SH-SY5Y (cell line): Measurements from ENCODE around the gene AP1G2.

Experiments
- GATA2 ChIP-seq: IDR thresholded peaks from 2 replicates; pipeline ENCODE4 v1.6.1; 2011; ENCODE audit warnings: mild to moderate bottlenecking, low read depth, low read length
- GATA3 ChIP-seq: IDR thresholded peaks from 2 replicates; pipeline ENCODE4 v1.6.1; 2011; ENCODE audit warnings: low read depth, mild to moderate bottlenecking, low read length, moderate library complexity

DNA sequence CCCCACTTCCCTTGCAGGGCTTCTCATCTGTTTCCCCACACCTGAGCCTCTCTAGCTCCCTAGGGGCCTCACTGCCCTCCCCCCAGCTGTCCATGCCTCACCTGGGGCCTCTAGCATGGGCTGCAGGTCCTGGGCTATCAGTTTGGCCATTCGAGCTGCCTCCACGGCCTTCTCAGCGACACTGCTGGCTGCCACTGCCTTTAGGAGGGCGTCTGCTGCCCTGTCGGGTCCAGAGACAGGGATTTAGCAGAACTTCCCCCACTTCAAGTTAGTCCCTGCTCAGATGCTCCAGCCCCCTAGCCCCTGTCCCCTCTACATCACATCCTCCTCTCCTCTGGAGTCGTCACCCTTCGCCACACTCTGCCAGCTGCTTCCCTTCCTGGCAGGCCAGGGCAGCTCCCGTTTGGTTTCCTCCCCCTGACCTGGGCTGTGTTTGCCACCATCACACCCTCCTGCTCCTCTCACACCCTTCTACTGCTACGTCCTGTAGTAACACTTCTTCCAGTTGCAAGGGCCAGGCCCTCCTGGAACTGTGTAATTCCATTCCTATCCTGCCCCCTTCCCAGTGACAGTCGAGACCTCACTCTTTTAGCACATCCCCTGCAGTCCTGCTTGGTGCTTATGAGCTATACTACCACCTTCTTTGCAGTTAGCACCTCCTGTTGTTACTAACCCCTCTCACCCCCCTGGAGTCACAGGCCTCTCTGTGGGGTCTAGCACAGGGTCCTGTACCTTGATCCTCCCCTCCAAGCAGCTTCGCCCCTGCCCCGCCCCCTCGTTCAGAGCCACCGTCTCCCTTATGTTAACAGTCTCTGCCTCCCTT lies 4.3 kb upstream of the AP1G2 start:
- no peak for TF ChIP-seq GATA2
- no peak for TF ChIP-seq GATA3
